ENCODE data around the gene CNIH3.
A peak's percentile ranks its signal among the peaks of the same experiment; 100 is the strongest.

The CNIH3 gene

DNA sequence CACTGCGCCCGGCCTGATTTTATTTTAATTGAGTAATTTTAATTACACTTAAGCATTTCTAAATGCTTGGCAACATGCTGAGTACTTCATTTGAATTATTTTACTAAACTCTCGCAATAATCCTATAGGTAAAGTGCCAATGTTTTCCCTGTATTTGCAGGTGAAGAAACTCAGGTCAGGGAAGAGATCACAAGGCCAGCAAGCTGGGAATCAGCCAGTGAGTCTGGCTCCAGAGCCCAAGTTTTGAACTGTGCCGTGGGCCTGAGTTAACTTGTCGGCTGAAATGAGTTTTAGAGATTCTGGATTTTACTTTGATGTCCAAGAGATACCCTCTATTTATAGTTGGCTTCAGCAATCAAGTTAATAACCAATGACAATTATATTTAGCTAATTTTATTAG lies 141.4 kb downstream of the CNIH3 start:
- H3K4me3 ChIP-seq (ENCODE audit: control insufficient read depth, low read depth, low read length) = no peak overlapping the region
- TF ChIP-seq, protein P1, sequence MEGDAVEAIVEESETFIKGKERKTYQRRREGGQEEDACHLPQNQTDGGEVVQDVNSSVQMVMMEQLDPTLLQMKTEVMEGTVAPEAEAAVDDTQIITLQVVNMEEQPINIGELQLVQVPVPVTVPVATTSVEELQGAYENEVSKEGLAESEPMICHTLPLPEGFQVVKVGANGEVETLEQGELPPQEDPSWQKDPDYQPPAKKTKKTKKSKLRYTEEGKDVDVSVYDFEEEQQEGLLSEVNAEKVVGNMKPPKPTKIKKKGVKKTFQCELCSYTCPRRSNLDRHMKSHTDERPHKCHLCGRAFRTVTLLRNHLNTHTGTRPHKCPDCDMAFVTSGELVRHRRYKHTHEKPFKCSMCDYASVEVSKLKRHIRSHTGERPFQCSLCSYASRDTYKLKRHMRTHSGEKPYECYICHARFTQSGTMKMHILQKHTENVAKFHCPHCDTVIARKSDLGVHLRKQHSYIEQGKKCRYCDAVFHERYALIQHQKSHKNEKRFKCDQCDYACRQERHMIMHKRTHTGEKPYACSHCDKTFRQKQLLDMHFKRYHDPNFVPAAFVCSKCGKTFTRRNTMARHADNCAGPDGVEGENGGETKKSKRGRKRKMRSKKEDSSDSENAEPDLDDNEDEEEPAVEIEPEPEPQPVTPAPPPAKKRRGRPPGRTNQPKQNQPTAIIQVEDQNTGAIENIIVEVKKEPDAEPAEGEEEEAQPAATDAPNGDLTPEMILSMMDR (conservative IDR thresholded peaks at IDR 0.05; ENCODE audit: control insufficient read depth, insufficient read depth, low read depth, low read length) = no peak
- DNase-seq (ENCODE audit: low read depth) = no peak

DNA sequence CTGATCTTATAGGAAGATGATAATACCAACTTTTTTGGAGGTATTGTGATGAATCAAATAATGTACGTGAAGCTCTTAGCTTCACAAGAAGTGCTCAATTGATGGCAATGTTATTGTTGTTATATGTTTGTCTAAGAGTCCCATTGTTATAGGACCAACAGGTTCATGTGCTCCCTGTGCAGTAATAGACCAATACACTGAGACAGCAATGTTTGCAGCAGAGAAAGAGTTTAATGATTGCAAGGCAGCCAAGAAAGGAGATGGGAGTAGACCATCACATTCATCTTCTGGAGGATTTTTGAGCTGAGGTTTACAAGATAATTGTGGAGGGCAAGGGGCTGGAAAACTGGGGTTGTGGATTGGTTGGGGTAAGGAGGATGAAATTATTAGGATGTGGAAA lies 143.0 kb downstream of the CNIH3 start:
- no peak overlapping the region for H3K4me3 ChIP-seq (ENCODE audit: control insufficient read depth, low read depth, low read length)
- DNase-seq (ENCODE audit: low read depth) = no peak
- TF ChIP-seq, protein P1 (conservative IDR thresholded peaks at IDR 0.05; ENCODE audit: control insufficient read depth, insufficient read depth, low read depth, low read length) = no peak

DNA sequence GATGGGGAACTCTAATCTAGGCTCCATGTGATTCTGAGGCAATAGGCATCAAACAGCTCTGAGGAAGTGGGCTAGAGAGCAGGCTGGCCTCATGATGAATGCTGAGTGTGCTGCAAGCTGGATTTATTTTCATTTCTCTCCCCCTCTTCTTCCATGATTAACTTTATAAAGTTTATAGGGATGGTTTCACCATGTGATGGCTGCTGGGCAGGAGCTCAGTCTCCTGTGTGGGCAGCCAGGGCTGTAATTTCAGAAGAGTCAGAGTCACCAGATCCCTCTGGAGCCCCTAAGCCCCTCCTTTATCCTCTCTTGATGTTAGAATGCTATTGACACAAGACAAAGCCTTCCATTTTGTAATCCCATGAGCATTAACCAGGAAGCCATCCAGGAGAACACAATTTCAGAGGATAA lies 143.6 kb downstream of the CNIH3 start:
- TF ChIP-seq, protein P1 (conservative IDR thresholded peaks at IDR 0.05; ENCODE audit: control insufficient read depth, insufficient read depth, low read depth, low read length) = no peak
- DNase-seq (ENCODE audit: low read depth) = peak; percentile 63
- no peak overlapping the region for H3K4me3 ChIP-seq (ENCODE audit: control insufficient read depth, low read depth, low read length)

DNA sequence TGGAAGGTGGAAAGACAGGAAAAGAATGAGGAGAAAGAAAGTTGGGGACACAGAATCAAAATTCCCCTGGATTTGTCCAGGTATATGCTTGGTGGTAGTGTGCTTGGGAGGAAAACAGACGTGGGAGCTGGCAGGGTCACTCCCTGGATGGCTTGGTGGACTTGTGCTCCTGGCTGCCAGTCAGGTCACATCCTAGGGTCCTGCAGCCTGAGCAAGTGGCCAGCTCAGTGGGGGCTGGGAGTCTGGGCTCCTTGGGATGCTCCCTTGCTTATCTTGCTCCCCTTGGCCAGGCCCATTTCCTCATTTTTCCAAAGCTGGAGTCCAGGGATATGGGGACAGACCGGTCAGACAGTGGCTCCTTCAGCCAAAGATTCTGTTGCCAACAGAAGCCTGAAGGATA lies 144.0 kb downstream of the CNIH3 start:
- no peak for DNase-seq (ENCODE audit: low read depth)
- TF ChIP-seq, protein P1 (conservative IDR thresholded peaks at IDR 0.05; ENCODE audit: control insufficient read depth, insufficient read depth, low read depth, low read length) = no peak
- H3K4me3 ChIP-seq (ENCODE audit: control insufficient read depth, low read depth, low read length) = no peak overlapping the region

DNA sequence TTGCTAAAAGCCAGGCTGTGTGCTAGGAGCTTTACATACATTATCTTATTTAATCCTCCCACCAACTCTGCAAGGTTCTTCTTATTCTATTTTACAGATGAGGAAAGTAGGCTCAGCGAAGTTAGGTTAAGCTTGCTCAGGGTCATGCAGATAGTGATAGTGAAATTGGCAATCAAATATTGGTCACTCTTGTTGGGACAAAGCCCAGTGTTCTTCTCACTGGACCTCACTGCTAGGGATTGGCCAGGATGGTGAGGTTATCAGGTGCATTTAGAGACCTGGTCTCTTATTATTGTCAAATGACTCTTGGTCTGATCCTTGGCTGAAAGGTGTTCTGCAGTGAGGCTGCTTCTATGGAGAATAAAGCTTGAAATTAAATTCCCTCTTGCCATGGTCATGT lies 145.1 kb downstream of the CNIH3 start:
- no peak for DNase-seq (ENCODE audit: low read depth)
- no peak overlapping the region for H3K4me3 ChIP-seq (ENCODE audit: control insufficient read depth, low read depth, low read length)
- TF ChIP-seq, protein P1 (conservative IDR thresholded peaks at IDR 0.05; ENCODE audit: control insufficient read depth, insufficient read depth, low read depth, low read length) = no peak

DNA sequence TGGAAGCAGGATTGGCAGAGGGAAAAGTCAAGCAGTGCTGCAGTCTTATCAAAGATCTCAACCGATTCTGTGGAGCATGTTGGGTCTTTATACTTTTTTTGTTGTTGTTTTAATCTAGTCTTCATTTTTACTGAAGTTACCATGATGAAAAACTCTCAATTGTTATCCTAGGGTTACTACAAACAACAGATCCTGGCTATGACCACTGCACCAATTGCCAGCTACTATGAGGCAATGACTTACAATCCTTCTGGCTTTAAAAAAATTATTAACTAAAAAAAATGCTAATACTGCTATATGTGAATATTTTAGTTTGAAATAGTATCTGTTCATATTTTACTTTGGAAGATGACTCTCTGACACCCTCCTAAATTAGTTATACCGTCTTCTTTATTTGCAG lies 145.9 kb downstream of the CNIH3 start:
- no peak for DNase-seq (ENCODE audit: low read depth)
- no peak overlapping the region for H3K4me3 ChIP-seq (ENCODE audit: control insufficient read depth, low read depth, low read length)
- TF ChIP-seq, protein P1 (conservative IDR thresholded peaks at IDR 0.05; ENCODE audit: control insufficient read depth, insufficient read depth, low read depth, low read length) = no peak

DNA sequence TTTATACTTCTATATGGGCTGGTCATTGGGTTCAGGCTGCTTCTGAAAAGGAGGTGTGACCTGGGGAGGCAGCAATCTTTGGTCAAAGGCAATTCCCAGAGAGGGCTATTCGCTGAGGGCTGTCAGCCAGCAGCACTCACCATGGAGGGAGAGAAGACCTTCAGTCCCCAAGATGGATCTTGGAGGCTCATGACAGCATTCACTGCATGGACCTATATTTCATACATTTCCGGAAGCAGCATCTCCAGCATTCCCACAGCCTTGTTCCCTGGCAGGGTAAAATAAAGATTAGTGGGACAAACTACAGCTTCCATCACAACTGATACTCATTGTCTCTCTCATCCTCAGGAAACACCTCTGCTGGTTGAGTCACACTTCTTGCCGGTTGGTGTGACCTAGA lies 146.6 kb downstream of the CNIH3 start:
- TF ChIP-seq, protein P1 (conservative IDR thresholded peaks at IDR 0.05; ENCODE audit: control insufficient read depth, insufficient read depth, low read depth, low read length) = no peak
- DNase-seq (ENCODE audit: low read depth) = no peak
- no peak overlapping the region for H3K4me3 ChIP-seq (ENCODE audit: control insufficient read depth, low read depth, low read length)
